GM18508 (cell line): ENCODE data around the gene PRELP.
"Not testable (repeated sequence)": the region's sequence is repeated elsewhere in the genome, so short reads cannot be mapped to it uniquely, and the experiment has no call there.

Experiments
- ATAC-seq: cut with Tn5 transposase; IDR thresholded peaks from one replicate; pipeline ENCODE4 v1.9.1; 2021; ENCODE audit warnings: moderate number of reproducible peaks; ENCODE audit not compliant: insufficient read depth, unreplicated experiment

Gene PRELP

DNA sequence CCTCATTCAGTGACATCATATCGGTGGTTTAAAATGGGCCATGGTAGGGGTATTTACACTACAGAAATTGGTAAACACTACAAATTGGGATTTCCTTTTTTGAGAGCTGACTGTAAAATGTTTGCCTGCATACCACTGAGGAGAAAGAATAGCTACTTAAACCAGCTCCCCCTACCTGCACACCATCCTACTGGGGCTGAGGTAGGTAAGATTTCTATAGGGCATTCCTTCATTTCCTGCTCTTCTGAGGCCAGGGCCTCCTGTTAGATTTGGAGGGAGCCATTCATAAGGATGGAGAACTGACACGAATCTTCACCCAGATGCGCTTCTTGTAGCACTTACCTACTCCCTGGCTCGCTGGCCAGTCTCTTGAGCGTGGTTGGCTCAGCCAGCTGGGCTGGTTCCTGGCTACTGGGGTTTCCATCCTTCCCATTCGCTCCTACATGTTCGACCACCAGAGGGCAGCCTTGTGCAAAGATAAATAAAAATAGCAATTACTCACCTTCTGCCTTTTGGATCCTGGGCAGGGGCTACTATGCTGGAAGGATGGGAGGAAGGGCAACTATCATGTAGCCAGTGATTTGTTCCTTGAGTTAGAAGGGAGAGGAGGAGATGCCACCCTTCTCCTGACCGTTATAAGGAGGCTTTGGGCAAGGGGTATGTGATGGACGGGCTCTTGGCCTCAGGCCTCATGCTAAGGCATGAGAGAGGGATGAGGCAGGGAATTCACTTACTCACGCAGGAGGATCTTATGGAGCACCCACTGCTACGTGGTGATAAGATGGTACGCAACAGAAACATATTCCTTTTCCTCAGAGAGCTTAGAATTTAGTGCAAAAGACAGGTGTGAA is 29.0 kb downstream of the PRELP start:
- ATAC-seq: no peak

DNA sequence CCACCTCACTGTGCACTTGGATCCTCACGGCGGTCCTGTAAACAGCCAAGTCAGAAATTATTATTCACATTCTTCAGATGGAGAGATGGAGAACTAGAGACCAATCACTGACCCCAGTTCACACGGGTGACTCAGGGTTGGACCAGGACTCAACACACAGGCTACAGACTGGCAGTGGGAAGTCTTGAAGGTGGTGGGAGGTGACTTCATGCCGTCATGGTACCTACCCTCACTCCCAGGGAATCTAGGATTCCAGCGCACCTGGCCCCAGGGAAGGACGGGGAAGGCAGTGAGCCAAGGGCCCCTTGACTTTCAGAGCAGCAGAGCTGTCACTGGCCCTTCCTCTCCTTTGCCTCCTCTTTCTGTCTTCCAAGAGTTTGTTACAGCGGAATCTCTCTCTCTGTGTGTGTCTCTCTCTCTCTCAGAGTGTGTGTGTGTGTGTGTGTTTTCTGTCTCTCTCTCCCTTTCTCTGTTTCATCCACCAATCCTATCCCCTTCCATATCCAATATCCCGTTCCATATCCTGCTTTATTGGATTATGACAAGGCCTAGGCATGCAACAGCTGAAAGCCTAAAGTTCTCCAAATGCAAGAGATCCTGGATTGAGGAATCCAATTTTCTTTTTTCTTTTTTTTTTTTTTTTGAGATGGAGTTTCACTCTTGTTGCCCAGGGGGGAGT is 30.1 kb downstream of the PRELP start:
- no peak for ATAC-seq

DNA sequence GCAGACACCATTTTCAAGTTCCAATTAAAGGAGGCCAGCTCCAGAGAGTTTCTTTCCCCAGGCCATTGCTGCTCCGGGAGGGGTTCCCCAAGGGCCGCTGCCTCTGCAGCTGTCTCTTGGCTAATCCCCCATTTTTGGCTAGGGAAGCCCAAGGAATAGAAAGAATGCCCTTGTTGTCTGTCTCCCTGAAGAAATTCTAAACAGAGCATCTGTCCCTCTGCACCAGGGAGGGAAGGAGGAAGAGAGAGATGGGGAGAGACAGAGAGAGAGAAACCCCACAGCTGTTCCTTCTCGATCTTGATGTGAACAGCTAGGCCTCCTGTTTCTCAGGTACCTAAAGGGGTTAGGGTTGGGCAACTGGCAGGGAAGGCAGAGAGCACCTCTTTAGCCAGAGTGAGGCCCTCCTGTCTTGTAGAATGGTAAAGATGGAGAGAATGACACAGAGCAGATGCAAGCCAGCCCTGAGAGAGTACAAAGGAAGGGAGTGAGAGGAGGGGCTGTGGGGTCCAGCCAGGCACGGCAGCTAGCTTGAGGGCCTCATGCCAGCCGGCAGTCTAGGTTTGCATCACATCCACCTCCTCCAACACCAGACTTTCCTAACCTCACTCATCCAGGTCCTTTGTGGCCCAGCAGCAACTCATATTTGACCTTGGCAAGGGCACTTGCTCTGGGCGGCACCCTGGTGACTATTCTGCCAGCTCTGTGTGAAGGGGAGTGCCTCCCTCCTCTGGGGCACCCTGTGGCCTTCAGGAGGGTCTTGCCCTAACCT is 31.4 kb downstream of the PRELP start:
- no peak for ATAC-seq

DNA sequence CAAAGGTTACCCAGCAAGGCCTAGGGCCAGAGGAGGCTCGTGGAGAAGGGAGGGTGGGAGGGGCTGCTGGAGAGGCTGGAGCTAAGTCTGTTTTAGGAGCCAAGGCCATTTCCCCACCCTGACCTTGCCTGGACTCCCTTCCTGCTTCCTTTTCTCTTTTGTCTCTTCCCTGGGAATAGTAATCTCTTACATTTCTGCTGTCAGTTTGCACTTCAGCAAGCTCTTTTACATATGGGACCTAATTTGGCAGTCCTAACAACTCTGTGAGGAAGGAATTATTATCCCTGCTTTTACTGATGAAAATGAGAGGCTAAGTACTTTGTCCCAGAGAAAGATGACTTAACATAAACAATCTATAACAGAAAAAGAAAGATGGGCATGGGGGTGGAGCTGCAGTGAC is 32.2 kb downstream of the PRELP start:
- no peak for ATAC-seq

DNA sequence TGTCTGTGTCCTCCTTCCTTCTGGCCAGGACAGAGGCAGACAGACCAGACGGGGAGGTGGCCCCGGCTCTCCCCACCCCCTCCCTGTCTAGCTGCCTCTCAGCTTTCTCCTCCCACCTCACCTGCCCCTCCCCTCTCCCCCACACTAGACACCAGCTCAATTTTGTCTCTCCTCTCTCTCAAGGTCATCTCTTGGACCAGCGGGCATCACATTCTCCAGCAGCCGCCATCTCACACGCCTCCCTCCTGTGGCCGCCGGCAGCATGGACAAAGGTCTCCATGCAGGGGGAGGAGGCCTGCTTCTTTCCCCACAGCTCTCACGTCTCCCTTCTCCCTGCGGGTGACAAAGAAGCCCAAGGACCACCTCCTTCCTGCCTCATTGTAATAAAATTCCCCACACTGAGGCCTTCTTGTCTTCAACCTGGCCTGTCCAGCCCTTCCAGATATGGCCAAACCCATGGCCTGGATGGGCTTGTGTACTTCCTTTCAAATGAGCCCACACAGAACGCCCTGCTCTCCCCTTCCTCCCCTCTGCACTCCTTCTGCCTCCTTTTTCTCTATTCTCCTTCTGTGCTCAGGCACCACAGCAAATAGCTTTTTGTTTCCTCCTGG is 33.0 kb downstream of the PRELP start:
- ATAC-seq: no peak

DNA sequence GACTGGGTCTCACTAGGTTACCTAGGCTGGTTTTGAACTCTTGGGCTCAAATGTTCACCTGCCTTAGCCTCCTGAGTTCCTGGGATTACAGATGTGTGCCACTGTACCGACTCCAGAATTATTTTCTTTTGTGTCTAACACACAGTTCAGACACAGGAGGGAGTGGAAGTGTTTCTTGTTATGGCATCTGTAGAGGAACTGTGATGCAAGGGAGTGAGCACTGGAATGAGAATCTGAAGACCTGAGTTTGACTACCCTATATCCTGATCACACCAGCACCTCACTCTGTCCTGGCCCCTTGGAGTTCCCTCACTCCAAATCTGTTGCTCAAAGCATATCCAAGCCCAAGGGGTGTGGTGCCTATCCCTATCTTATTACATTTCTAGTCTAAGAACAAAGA is 33.5 kb downstream of the PRELP start:
- ATAC-seq: no peak

DNA sequence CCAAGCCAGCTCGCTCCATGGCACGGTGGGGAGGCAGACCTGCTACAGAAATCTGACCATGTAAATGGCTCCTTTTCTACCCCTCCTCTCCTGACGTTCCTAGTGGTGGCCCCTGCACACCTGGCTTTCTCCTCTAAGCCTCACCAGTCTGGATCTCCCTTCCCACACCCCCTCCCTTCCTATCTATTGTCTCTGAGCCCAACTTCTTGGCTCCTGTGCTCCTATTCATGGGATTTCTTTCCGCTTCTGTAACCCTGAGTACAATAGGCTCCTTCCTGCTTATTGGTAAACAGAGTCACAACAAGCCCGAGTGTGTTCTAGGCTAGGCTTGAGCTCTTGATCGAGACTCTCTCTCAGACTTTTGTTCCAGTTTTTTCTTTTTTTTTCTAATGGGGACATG is 35.9 kb downstream of the PRELP start:
- no peak for ATAC-seq

DNA sequence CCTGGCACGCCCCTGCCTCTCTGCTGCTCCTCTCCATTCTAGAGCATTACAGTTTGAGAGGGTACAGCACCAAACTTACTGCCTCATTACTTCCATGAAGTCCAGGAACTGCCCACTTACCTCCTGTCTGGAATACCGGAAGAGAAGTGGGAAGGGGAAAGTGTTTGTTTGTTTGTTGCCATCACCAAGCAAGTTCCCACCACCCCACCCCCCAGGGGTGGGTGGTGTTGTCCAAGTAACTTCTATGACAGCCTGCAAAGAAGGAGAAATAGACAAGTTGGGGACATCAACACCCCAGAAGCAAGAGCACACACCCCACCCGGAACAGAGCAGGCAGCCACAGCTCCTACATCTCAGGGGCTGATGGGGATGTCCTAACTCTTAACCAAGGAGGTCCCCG is 36.3 kb downstream of the PRELP start:
- no peak for ATAC-seq

DNA sequence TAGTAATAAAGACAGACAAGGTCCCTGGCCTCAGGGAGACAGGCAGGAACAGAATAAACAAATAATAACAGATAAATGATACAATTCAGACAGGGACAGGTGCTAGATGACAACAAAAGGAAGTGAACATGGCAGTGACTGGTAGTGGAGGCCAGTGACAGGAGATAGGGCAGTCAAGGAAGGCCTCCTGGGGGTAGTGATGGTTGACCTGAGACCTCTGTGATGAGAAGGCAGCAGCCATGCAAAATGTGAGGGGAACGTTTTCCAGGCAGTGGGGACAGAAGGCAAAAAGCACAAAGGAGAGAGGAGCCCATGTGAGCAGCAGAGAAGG is 36.9 kb downstream of the PRELP start:
- no peak for ATAC-seq

DNA sequence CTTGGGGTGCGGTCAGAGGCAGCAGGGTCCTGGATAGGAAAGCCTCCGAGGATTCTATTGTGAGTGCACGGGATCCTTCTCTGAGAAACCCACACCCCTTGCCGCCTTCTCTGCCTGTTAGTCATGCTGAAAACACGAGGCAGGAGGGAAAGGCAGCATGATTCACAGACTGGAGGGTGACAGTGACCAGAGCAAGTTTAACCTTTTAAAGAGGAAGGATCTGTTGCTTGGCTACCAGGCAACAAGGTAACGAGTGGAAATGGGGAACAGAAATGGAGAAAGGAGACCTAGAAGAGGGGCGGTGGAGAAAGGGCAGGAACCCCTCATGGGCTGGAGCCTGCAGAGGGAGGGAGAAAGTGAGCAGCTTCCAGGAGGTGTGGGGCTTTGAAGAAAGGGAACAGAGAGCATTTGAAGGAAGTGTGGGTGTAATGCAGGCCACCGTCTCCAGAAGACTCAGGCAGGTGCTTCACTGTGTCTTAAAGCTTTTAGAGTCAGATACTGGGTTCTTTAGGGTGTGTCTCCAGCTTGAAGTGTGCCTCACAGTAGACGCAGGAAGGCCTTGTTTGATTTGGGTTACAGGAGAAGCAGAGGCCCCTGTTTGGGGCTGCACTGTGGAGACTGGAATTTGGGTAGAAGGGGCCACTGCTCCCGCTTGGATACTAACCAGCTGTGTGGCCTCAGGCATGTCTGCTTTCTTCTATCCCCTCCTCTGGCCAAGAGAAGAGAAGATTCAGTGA is 37.4 kb downstream of the PRELP start:
- no peak for ATAC-seq

DNA sequence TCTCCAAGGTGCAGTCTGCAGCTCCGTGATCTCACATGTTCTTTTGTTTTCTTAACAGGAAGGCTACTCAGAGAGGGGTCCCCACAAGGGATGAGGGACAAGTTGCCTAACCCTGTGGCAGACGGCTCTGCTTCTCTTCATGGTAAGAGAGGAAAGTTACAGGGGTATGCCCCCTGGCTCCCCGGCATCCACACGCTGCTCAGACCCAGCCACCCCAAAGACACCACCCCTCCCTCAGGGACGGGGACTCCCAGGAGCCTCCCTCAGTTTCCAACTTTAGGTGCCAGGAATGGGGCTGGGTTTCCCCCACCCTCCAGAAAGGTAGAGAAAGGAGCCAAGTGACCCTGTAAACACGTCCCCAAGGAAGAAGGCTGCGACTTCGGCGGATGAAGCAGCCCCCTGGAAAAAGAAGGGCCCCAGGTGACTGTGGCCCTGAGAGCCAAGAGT is 38.0 kb downstream of the PRELP start:
- ATAC-seq: no peak

DNA sequence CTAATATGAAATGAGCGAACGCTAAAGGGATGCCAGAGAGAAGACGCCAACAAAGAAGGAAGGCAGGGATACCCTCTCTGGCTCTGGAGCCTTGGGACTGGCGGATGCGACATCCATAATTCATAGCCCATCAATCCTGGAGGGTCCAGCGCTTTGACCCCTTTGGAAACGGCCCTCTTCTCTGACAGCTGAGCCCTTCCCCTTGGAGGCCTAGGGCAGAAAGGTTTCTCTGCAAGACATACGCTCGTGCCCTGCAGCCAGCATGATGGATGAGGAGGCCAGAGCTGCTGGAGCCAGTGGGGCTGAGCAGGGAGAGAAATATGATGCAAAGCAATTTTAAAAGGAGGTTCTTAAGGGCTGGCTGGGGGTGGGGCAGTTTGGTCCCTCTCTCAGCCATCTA is 40.6 kb downstream of the PRELP start:
- no peak for ATAC-seq

DNA sequence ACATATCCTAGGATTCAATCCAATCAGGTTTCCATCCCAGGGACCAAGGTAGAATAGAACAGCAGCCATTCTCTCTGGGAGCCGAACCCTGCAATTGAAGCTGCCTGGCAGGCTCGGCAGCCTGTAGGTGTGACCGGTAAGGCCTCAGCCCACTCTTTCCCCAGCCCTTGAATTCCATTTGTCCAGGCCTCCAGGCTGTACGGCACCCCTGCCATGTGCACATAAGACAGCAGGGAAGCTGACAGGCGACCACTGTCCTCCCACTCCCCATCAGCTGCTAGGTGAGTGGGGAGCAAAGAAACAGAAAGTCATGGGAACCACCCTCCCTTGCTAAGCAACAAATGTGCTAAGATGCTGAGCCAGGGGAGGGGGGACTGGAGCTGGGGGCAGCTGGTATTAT is 41.3 kb downstream of the PRELP start:
- ATAC-seq: no peak

DNA sequence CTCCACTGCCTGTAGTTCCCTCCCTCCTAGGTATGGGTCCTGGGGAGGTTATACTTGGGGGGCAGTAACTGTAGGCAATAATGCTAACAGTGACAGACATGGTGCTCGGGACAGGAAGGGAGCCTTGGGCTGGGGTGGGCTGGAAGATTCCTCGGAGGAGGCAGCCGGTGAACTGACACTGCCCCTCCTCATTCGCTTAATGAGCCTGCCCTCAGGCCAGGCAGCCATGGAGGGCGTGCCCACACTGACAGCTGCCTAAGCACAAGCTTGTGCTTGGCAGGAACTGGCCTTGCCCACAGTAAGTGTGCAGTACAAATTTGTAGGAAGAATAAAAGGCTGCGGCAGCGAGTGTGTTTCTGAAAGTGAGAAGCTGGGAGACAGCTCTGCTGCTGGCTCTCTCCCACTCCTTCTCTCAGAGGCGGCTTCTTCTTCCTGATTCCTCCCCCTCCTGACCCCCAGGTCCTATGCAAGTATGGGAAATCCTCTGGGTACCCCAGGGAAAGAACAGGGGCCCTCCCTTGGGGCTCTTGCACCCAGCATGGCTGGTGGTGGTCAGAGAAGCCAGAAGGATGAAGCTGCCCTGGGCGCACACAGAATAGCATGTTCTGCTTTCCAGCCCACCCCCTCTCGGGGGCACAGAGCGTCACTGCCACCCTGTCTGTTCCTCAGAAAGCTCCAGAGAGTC is 42.0 kb downstream of the PRELP start:
- ATAC-seq: no peak

DNA sequence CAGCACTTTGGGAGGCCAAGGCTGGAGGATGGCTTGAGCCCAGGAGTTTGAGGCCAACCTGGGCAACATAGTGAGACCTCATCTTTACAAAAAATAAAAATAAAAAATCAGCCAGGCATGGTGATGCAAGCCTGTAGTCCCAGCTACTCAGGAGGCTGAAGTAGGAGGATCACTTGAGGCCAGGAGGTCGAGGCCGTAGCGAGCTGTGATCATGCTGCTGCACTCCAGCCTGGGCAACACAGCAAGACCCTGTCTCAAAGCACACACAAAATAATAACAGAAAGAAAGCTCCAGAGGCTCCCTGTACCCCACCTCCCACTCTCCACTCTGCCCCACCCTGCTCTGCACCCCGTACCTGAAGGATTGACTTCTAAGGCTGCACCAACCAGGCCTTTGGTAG is 42.5 kb downstream of the PRELP start:
- ATAC-seq: not testable (repeated sequence)

DNA sequence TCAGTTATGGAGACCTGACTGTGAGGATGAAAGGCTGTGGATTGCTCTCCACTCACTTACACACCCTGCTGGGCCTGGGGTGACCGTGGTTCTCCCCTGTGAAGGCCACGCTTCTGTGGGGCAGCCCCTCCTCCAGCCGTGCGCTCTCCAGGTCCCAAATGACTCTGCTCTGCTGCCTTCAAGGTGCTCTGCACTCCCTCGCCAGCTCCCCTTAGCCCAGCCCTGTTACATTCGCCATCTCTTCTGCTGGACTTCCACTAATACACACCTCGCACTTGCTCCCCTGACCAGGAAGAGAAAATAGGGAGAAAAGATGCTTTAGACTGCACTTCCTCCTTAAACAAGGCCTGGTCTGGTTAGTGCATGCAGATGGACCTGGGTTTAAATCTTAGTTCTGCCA is 42.9 kb downstream of the PRELP start:
- ATAC-seq: no peak

DNA sequence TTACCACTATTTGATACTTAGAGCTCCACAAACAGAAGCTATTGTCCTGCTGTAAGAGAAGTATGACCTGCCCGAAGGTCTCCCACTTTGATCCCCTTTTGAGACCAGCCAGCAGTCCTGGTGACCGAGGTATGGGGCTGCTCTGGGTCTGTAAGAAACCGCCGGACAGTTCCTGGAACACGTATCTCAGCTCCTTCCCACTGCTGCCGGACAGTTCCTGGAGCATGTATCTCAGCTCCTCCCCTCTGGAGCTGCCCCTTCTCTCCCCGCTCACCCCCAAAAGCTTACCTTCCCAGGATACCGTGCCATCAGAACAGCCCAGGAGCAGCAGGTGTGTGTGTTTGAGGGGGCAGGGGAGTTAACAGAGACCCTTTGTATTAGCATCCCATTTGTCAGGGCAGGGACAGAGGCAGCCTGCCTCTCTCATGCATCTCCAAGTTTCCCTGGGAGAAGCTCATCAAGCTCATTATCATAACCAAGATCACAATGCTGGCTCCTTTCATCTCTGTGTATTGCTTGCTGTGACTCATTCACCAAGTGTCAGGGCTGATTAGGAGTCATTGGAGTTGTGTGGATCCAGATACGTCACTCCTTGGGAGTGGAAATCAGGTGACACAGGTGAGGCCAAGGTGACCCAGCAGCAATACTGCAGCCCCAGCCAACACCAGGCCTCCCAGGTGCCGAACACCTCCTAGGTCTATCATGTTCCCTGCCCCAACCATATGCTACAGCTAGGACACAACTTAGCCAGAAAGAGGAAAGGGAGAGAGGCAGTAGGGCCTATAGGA is 43.6 kb downstream of the PRELP start:
- ATAC-seq: no peak

DNA sequence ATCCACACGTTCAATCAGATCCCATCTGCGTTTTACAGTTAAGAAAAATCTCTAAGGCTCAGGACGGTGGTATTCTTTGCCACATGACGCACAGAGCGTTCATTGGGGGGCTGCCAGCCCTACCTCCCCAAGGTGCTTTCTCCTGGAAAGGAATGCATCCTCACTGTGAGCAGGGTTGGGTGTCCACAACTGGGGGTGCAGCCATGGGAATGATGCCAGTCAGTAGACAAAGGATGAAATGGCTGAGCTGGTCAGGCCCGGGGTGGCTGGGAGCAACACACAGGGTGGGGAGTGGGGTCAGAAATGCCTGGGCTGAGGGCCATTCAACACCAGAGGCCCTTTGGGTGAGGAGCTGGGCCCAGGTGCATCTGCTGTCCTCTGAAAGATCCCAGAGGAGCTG is 44.3 kb downstream of the PRELP start:
- no peak for ATAC-seq

DNA sequence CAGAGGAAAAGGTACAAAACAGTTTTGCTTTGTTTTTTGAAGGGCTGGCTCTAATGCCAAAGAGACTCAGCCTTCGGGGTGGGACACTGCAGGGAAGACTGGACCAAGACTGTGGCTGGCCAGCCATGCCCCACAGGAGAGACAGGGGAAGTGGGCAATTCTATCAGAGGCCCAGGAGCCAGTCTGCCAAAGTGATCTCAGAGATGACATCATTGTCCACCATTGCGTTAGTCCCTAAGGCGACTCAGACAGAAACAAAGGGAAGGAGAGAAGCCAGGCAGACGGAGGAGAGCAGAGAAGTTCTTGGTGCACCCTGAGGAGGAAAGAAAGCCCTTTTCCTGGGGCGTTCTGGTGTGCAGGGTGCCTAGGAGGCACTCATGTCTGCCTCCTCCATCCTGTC is 44.7 kb downstream of the PRELP start:
- ATAC-seq: no peak
